Measurements from ENCODE around the gene MVB12B. TPM values are rescaled to one million over a fixed set of nuclear protein-coding genes. Genes with fewer than 3 reads are reported as not detected.

MVB12B gene
- total and polyA plus RNA-seq, 2 of the 8 experiments (the other 6 are each of a cell fraction or from before 2014, with no cell fraction given) = 2.6 to 5.0 TPM

- no peak overlapping the region for H3K27ac ChIP-seq (ENCODE audit: low read depth, low read length)
- H3K18ac ChIP-seq (ENCODE audit: extremely low read depth, low read length) = no peak overlapping the region
- H4K8ac ChIP-seq (ENCODE audit: extremely low read depth, insufficient read depth, low read length) = no peak overlapping the region
- H3K56ac ChIP-seq (replicated peaks; ENCODE audit: insufficient read length, low read depth, low read length) = no peak overlapping the region
- ChIA-PET CTCF (ENCODE audit: partially characterized antibody) (interaction anchor here (0.6 to 4.0 kb wide), 10 partner anchors 13 to 311 kb away, joined by 3 to 22 read pairs (median 3); no protein-coding TSS in a partner anchor), POLR2A (ENCODE audit: partially characterized antibody) (interaction anchor here (1.1 kb wide), 1 partner anchor 15 kb away, joined by 3 read pairs; no protein-coding TSS in a partner anchor)
- H3K23me2 ChIP-seq (ENCODE audit: low read depth, low read length) = no peaks in the 10 kb centered on the region
- no peaks in the 10 kb centered on the region for H3K36me3 ChIP-seq (ENCODE audit: control insufficient read depth in 2 of 4, insufficient read depth in 4 of 4, low read length in 3 of 4)
- H2AFZ ChIP-seq (ENCODE audit: low read length) = no peak overlapping the region
- FAIRE-seq = no peak
- H3K4me1 ChIP-seq (replicated peaks in 1 of 4; ENCODE audit: control insufficient read depth in 3 of 4, insufficient read depth in 4 of 4, low read length in 3 of 4) = no peaks in the 10 kb centered on the region
- H3K23ac ChIP-seq (ENCODE audit: insufficient read length) = no peak overlapping the region
- H2AK5ac ChIP-seq (ENCODE audit: low read depth, low read length) = no peak overlapping the region
- no peak overlapping the region for H3K4ac ChIP-seq (replicated peaks; ENCODE audit: insufficient read length, low read depth, low read length)
- H2BK120ac ChIP-seq (replicated peaks; ENCODE audit: low read depth, low read length) = no peak overlapping the region
- H3K4me3 ChIP-seq (ENCODE audit: extremely low read depth in 1 of 4, insufficient read depth in 2 of 4, low read depth in 3 of 4, low read length in 4 of 4) = no peak overlapping the region
- H3K9ac ChIP-seq (replicated peaks in 1 of 4; ENCODE audit: extremely low read depth in 1 of 4, low read depth in 3 of 4, low read length in 3 of 4) = no peak overlapping the region
- H4K91ac ChIP-seq (replicated peaks; ENCODE audit: insufficient read length, low read length) = no peak overlapping the region
- no peak overlapping the region for H2BK5ac ChIP-seq (ENCODE audit: low read depth, low read length)
- WGBS, 2 experiments (ENCODE audit: extremely low coverage in 1 of 2, insufficient coverage in 1 of 2, insufficient read length in 1 of 2, insufficient replicate concordance in 2 of 2, low coverage in 1 of 2, low lambda C conversion rate in 2 of 2, missing lambda C conversion rate in 1 of 2) = 94% methylated on average over 11 of the region's 11 CpGs; no CpG with 5 or more reads in 1 of the 2 experiments
- no peak overlapping the region for H2BK12ac ChIP-seq (ENCODE audit: low read depth, low read length)
- H3K4me2 ChIP-seq (ENCODE audit: insufficient read depth in 1 of 2, low read depth in 2 of 2, low read length in 2 of 2) = no peak overlapping the region
- no peaks in the 10 kb centered on the region for H3K27me3 ChIP-seq (replicated peaks in 1 of 4; ENCODE audit: control insufficient read depth in 3 of 4, extremely low read depth in 1 of 4, insufficient read depth in 3 of 4, low read length in 3 of 4)
- H2BK15ac ChIP-seq (ENCODE audit: low read length) = no peak overlapping the region
- no peaks in the 10 kb centered on the region for H4K20me1 ChIP-seq (replicated peaks in 1 of 2; ENCODE audit: control insufficient read depth in 1 of 2, insufficient read depth in 2 of 2, low read length in 2 of 2)
- H2BK20ac ChIP-seq (ENCODE audit: low read length) = no peak overlapping the region
- no peak overlapping the region for H3K14ac ChIP-seq (ENCODE audit: insufficient read length)
- no peaks in the 10 kb centered on the region for H3K9me3 ChIP-seq (ENCODE audit: insufficient read depth in 2 of 2, low read depth in 1 of 2, low read length in 1 of 2)
- no peak for DNase-seq (ENCODE audit: low read depth in 1 of 2, low spot score in 2 of 2)
- H3K79me1 ChIP-seq (ENCODE audit: low read depth, low read length) = no peaks in the 10 kb centered on the region
- H4K5ac ChIP-seq (ENCODE audit: insufficient read length, low read depth, low read length) = no peak overlapping the region
- no peaks in the 10 kb centered on the region for H3K79me2 ChIP-seq (ENCODE audit: control insufficient read depth in 1 of 2, insufficient read depth in 2 of 2, low read length in 2 of 2)
- no peak for TF ChIP-seq RXRA (IDR thresholded peaks at IDR 0.05; ENCODE audit: insufficient read depth, low read depth, low read length)
- TF ChIP-seq JUND (IDR thresholded peaks at IDR 0.05; ENCODE audit: low read length) = no peak
- no peak for TF ChIP-seq SUZ12 (IDR thresholded peaks at IDR 0.05; ENCODE audit: low read length)
- no peak for TF ChIP-seq BACH1 (IDR thresholded peaks at IDR 0.05; ENCODE audit: low read length)
- no peak for TF ChIP-seq HDAC6 (IDR thresholded peaks at IDR 0.05; ENCODE audit: low read depth, low read length)
These were observed 138.2 kb downstream of the MVB12B start for GRCh38 chr9:126464694-126465441.
